Stimulated activated CD8-positive, alpha-beta memory T cell treated with anti-CD3 and anti-CD28 coated beads, Interleukin-15, amount 100 ng/mL, for 4 hours (primary cell): ENCODE results near the gene RTP3.

Experiments used
- DNase-seq, 2 donors: peaks; one replicate each; pipeline ENCODE4 v3.0.0-alpha.2; 2020; ENCODE audit warnings: low read depth in 2 of 2

RTP3 gene

GRCh38 chr3:46497556-46498265, at the start of gene RTP3:
Gene RTP3 (plus strand): TSS chr3:46497976. CDS start chr3:46498063, 87 bp downstream.
- no peak for DNase-seq

DNA sequence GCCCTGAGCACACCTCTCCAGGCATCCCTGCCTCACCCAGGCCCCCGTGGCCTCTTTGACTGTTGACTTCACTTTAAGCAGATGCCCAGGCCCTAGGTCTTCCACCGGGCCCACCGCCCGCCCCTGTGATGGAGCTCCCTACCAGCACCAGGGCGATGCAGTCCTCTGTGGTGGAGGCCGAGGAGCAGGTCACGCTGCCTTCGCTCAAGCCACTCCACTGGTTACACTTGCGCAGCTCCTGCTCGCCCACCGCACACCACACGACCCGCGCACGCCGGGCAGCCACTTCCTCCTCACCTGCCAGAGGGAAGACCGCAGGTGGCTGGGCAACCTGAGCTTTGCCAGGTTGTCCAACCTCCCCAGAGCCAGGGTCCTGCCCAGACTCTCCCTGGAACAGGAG, 49.1 kb upstream of the RTP3 start:
- DNase-seq, result no peak

- no peak for DNase-seq
Observed at GRCh38 chr3:46449755-46450552, 47.8 kb upstream of the RTP3 start.

- DNase-seq, result no peak
Observed at GRCh38 chr3:46453526-46454208, 44.1 kb upstream of the RTP3 start.

DNA sequence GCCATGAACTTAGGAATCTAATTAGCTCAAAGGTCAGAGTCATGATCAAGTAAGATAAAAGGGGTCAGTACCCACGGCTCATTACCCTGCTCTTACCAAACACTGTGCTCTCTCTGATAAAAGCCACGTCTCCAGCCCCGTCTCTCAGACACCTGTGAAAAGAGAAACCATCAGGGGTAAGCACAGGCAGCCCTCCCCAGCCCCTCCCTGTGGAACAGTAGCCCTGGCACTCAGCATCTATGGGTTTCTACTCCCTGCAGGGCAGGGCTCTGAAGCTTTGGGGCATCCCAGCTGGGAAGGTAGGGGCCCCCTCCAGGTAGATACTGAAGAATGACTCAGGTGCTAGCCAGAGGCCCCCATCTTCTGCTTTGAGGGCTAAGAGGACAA, 43.6 kb upstream of the RTP3 start:
- no peak for DNase-seq

- DNase-seq, result no peak
Observed at GRCh38 chr3:46454606-46455005, 43.2 kb upstream of the RTP3 start.

DNA sequence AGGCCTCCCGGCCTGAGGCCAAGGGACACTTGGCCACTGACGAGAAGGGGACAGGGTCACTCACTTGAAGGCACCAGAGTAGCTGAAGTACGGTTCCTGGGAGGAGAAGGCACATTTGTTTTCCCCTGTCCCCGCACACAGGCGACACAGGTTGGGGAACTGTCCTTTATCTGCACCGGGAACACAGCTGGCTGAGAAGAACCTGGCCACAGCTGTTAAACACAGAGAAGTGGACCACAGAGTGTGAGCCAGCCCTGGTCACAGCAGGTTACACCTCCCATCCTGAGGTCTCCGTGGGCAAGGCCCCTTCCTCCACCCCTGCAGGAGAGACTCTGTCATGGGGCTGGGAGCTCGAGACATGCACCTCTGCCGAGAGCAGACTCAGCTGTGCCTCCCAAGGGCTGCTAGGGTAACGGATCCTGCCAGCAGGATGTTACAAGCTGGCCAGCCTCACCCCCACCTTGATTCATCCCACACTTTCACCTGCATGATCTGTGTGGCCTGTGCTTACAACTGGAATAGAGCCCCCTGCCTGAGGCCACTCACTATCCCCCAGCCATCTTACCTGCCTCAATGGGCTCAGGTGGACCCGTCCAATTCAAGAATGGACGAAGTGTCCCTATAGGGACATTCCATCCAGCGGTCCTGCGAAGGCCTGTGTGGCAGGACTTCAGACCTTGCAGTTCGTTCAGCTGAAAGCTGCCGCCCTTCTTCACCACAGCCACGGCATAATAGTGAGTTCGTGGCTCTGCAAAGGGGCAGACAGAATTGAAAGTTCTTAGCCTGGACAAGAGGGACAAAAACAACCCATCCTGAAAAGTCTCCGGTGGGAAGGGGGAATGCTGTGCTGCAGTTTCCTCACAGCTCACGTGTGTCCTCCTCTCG, 42.3 kb upstream of the RTP3 start:
- no peak for DNase-seq

GRCh38 chr3:46456118-46456517, 41.7 kb upstream of the RTP3 start:
- no peak for DNase-seq

- DNase-seq, result no peak
Observed at GRCh38 chr3:46460051-46460450, 37.7 kb upstream of the RTP3 start.

- DNase-seq, result no peak
Observed at GRCh38 chr3:46462111-46462510, 35.7 kb upstream of the RTP3 start.

- DNase-seq, result no peak
Observed at GRCh38 chr3:46462511-46462910, 35.3 kb upstream of the RTP3 start.

GRCh38 chr3:46463120-46463867, 34.5 kb upstream of the RTP3 start:
- no peak for DNase-seq

GRCh38 chr3:46463868-46464241, 33.9 kb upstream of the RTP3 start:
- no peak for DNase-seq

DNA sequence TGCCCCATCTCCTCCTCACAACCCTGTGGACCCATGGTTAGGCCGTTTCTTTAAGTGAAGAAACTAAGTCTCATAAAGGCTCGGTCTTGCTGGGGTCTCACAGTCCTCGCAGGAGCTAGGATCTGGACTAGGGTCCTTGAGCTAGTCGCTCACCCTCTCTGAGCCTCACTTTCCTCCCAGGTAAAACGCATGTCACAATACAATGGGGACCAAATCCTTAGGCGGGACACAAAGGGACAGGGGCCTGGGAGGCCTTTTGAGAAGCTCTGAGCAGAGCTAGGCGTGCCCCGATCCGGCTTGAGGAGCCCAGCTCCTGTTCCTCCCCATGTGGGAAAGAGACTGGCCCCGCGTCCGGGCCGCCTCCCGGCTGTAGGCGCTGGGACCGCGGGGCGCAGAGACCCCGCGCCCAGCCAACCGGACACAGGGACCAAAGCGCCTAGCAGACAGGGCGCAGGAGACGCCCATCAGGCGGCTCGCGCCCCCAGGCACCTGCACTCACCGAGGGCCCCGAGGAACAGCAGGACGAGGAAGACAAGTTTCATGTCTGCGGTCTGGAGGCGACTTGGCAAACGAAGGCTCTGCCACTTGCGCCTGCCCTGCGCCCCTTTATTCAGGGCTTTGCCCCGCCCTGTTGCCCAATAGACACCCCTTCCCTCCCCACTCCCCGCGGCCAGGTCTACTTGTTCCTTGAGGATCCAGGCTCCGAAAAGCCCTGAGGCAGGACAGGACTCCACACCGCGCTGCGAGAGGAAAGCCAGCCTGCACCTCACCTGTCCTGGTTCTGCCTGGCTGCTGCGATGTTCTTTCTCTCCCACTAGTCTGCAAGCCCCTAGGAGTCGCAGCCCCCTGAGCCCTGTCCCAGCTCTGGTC, 33.2 kb upstream of the RTP3 start, which contains the start of gene LTF:
TSS of gene LTF (minus strand) at position 580 of the 870 bp plus-strand sequence. CDS start at position 542, 38 bp downstream.
- no peak for DNase-seq

DNA sequence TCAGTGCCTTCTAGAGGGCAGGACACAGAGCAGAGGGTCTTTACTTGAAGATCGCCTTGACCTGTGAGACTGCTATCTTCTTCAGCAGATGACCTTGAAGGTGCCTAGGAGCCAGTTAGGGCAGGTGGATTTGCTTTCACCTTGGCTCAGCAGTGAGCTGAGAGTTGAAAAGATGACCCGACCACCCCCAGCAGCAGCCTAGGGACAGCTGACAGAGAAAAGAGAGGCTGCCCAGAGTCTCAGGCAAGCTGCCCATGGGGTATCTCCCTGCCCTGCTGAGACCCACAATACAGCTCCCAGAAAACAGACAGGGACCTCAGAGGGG, 32.6 kb upstream of the RTP3 start:
- DNase-seq, result no peak

- no peak for DNase-seq
Observed at GRCh38 chr3:46466273-46466672, 31.5 kb upstream of the RTP3 start.

DNA sequence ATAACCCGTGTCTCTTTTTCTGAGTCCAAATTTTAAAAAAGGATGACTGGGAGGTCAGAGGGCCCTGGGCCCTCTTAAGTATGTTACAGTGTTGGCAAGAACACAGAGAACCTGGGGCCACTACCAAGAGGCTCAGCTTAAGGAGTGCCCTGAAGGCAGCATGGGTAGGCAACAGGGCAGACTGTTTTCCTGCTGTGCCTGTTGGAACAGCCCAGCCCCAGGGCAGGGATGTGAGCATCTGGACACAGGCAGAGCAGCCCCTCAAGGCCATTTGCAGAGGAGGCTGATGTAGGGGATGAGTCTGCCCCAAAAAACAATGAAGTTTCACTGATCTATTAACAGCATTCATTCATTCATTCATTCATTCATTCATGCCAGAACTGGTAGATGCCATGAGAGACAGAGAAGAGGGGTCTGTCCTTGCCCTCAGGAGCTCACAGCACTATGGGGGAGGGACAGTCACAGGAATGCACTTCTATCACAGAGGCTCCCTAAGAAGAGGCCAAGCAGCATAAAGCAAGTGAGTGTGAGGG, 30.8 kb upstream of the RTP3 start:
- DNase-seq, result no peak

GRCh38 chr3:46467562-46467961, 30.2 kb upstream of the RTP3 start:
- DNase-seq, result no peak

- DNase-seq, result no peak
Observed at GRCh38 chr3:46468753-46469600, 28.8 kb upstream of the RTP3 start.
